ENCODE measurements around the gene ERC1.

Gene ERC1

GRCh38 chr12:1457901-1458300 is 466.9 kb downstream of the ERC1 start:
- H3K4me3 ChIP-seq (replicated peaks; ENCODE audit: insufficient read depth, low read length) = no peak overlapping the region
- TF ChIP-seq SPI1 (IDR thresholded peaks at IDR 0.05; ENCODE audit: borderline replicate concordance, low read depth) = no peak
- TF ChIP-seq GABPA (IDR thresholded peaks at IDR 0.05; ENCODE audit: low read depth) = no peak
- no peak for TF ChIP-seq POLR2AphosphoS5 (IDR thresholded peaks at IDR 0.05; ENCODE audit: low read depth)
- TF ChIP-seq CTCF (IDR thresholded peaks at IDR 0.05; ENCODE audit: insufficient read depth, low read length) = no peak
- no peak for TF ChIP-seq REST (IDR thresholded peaks at IDR 0.05; ENCODE audit: insufficient replicate concordance, low read depth)
- no peak for DNase-seq (ENCODE audit: low read depth in 1 of 2, low spot score in 1 of 2)
- H3K27me3 ChIP-seq (ENCODE audit: insufficient read depth, poor library complexity, severe bottlenecking) = no peaks in the 10 kb centered on the region
- no peak overlapping the region for H3K27ac ChIP-seq (replicated peaks)

GRCh38 chr12:1459339-1459738 is 468.3 kb downstream of the ERC1 start:
- no peak overlapping the region for H3K4me3 ChIP-seq (replicated peaks; ENCODE audit: insufficient read depth, low read length)
- no peaks in the 10 kb centered on the region for H3K27me3 ChIP-seq (ENCODE audit: insufficient read depth, poor library complexity, severe bottlenecking)
- no peak overlapping the region for H3K27ac ChIP-seq (replicated peaks)
- DNase-seq (ENCODE audit: low read depth in 1 of 2, low spot score in 1 of 2) = no peak
- TF ChIP-seq GABPA (IDR thresholded peaks at IDR 0.05; ENCODE audit: low read depth) = no peak
- no peak for TF ChIP-seq CTCF (IDR thresholded peaks at IDR 0.05; ENCODE audit: insufficient read depth, low read length)

- Histone ChIP-seq H3K27me3 (ENCODE audit: insufficient read depth, poor library complexity, severe bottlenecking) (no peaks in the 10 kb centered on the region), H3K4me3 (replicated peaks; ENCODE audit: insufficient read depth, low read length) (no peak overlapping the region), H3K27ac (replicated peaks) (no peak overlapping the region)
- TF ChIP-seq CTCF (IDR thresholded peaks at IDR 0.05; ENCODE audit: insufficient read depth, low read length) (no peak), SPI1 (IDR thresholded peaks at IDR 0.05; ENCODE audit: borderline replicate concordance, low read depth) (no peak), GABPA (IDR thresholded peaks at IDR 0.05; ENCODE audit: low read depth) (no peak), REST (IDR thresholded peaks at IDR 0.05; ENCODE audit: insufficient replicate concordance, low read depth) (no peak), POLR2AphosphoS5 (IDR thresholded peaks at IDR 0.05; ENCODE audit: low read depth) (no peak)
- DNase-seq (ENCODE audit: low read depth in 1 of 2, low spot score in 1 of 2) = no peak
Observed at GRCh38 chr12:1463073-1463905, 472.3 kb downstream of the ERC1 start.

GRCh38 chr12:1464925-1465324 is 473.9 kb downstream of the ERC1 start:
- TF ChIP-seq GABPA (IDR thresholded peaks at IDR 0.05; ENCODE audit: low read depth) (no peak), POLR2AphosphoS5 (IDR thresholded peaks at IDR 0.05; ENCODE audit: low read depth) (no peak), SPI1 (IDR thresholded peaks at IDR 0.05; ENCODE audit: borderline replicate concordance, low read depth) (no peak), CTCF (IDR thresholded peaks at IDR 0.05; ENCODE audit: insufficient read depth, low read length) (no peak), REST (IDR thresholded peaks at IDR 0.05; ENCODE audit: insufficient replicate concordance, low read depth) (no peak)
- Histone ChIP-seq H3K27ac (replicated peaks) (no peak overlapping the region), H3K4me3 (replicated peaks; ENCODE audit: insufficient read depth, low read length) (no peak overlapping the region), H3K27me3 (ENCODE audit: insufficient read depth, poor library complexity, severe bottlenecking) (no peaks in the 10 kb centered on the region)
- DNase-seq (ENCODE audit: low read depth in 1 of 2, low spot score in 1 of 2) = no peak
